DMS79 (cell line): ENCODE results near the gene USB1.
"Not testable (repeated sequence)": the region's sequence is repeated elsewhere in the genome, so short reads cannot be mapped to it uniquely, and the experiment has no call there.

ENCODE experiments used
- DNase-seq: peaks from one replicate; lab custom pipeline; 2025; lab: John Stamatoyannopoulos, UW

The USB1 gene

GRCh38 chr16:57995721-57996405, 5.3 kb upstream of the USB1 start:
- no peak for DNase-seq

GRCh38 chr16:57996406-57997175, 4.6 kb upstream of the USB1 start:
- DNase-seq: no peak

- no peak for DNase-seq
These were observed 4.1 kb upstream of the USB1 start for GRCh38 chr16:57997176-57997527.

GRCh38 chr16:57997528-57998265, 3.5 kb upstream of the USB1 start:
- DNase-seq: no peak

GRCh38 chr16:57998486-57998885, 2.7 kb upstream of the USB1 start:
- no peak for DNase-seq

GRCh38 chr16:57998992-57999365, 2.2 kb upstream of the USB1 start:
- no peak for DNase-seq

- no peak for DNase-seq
These were observed 1.7 kb upstream of the USB1 start for GRCh38 chr16:57999366-57999970.

GRCh38 chr16:57999971-58000705, 1.1 kb upstream of the USB1 start, which contains the start of gene ZNF319:
Gene ZNF319, minus strand, starts transcription at chr16:58000672. Its CDS starts 2,407 bp downstream, at chr16:57998265.
- no peak for DNase-seq

- DNase-seq: no peak
These were observed 691 bp downstream of the USB1 start for GRCh38 chr16:58001781-58002415.

- no peak for DNase-seq
These were observed 1.2 kb downstream of the USB1 start for GRCh38 chr16:58002416-58002800.

GRCh38 chr16:58002936-58003335, 1.7 kb downstream of the USB1 start:
- no peak for DNase-seq

- not testable (repeated sequence) for DNase-seq
These were observed 3.5 kb downstream of the USB1 start for GRCh38 chr16:58004736-58005135.

- no peak for DNase-seq
These were observed 8.7 kb downstream of the USB1 start for GRCh38 chr16:58009856-58010416.

GRCh38 chr16:58010886-58011285, 9.7 kb downstream of the USB1 start:
- no peak for DNase-seq

GRCh38 chr16:58011652-58012051, 10.4 kb downstream of the USB1 start:
- no peak for DNase-seq

GRCh38 chr16:58012481-58012880, 11.3 kb downstream of the USB1 start:
- DNase-seq: no peak

- DNase-seq: no peak
These were observed 12.2 kb downstream of the USB1 start for GRCh38 chr16:58013201-58013956.

GRCh38 chr16:58016840-58017446, 15.7 kb downstream of the USB1 start:
- no peak for DNase-seq

GRCh38 chr16:58018803-58019202, 17.6 kb downstream of the USB1 start:
- DNase-seq: no peak
